Breast epithelium (tissue), 3 donors: Measurements from ENCODE around the gene ASS1.

Experiments used
- CTCF ChIP-seq, 3 donors: fragments of 450-650 bp; IDR thresholded peaks; one replicate each; pipeline ENCODE4 v1.5.1; 2016 to 2017; ENCODE audit warnings: antibody characterized with exemption in 3 of 3, mild to moderate bottlenecking in 3 of 3, moderate library complexity in 3 of 3
- POLR2A ChIP-seq: fragments of 450-650 bp; IDR thresholded peaks from one replicate; pipeline ENCODE4 v1.6.1; 2016; ENCODE audit warnings: antibody characterized with exemption, mild to moderate bottlenecking, moderate library complexity

GRCh38 chr9:130411566-130411915, 33.2 kb upstream of the ASS1 start:
- TF ChIP-seq CTCF (IDR thresholded peaks at IDR 0.05) (no peak), POLR2A (no peak)
